ENCODE data around the gene NEU4. TPM values are rescaled to one million over a fixed set of nuclear protein-coding genes. Genes with fewer than 3 reads are reported as not detected.

Gene NEU4
- total and polyA plus RNA-seq, 9 of the 15 experiments (the other 6 are each of a cell fraction or from before 2014, with no cell fraction given) = 0.01 to 0.40 TPM; not detected in 7

- no peaks in the 10 kb centered on the region for H4K20me1 ChIP-seq (replicated peaks; ENCODE audit: control insufficient read depth, insufficient read depth, low read length)
- H3K9me3 ChIP-seq (replicated peaks; ENCODE audit: control insufficient read depth, insufficient read depth, low read depth, low read length) = 0 out of 2 replicates have a peak, but pooled peaks cover 3% of the 10 kb centered on the region
- FAIRE-seq = no peak
- no peaks in the 10 kb centered on the region for H3K79me2 ChIP-seq (ENCODE audit: control insufficient read depth, insufficient read depth, low read length)
- no peak overlapping the region for H3K4me3 ChIP-seq
- no peaks in the 10 kb centered on the region for H3K9me1 ChIP-seq (ENCODE audit: control insufficient read depth, insufficient read depth, low read length)
- H3K9ac ChIP-seq (ENCODE audit: insufficient read depth in 1 of 2, low read depth in 2 of 2, low read length in 2 of 2) = no peak overlapping the region
- no peak overlapping the region for H3K4me2 ChIP-seq (ENCODE audit: insufficient read depth, low read length)
- peak overlapping the region; percentile 45; the same call in 1 of the 2 replicates for H2AFZ ChIP-seq (ENCODE audit: low read depth, low read length)
- ATAC-seq = no peak
- no peaks in the 10 kb centered on the region for H3K27me3 ChIP-seq (ENCODE audit: control insufficient read depth in 2 of 2, insufficient read depth in 2 of 2, low read length in 2 of 2)
- ChIA-PET POLR2A (interaction anchor here (0.6 kb wide), 1 partner anchor 1043 kb away, joined by 3 read pairs; no protein-coding TSS in a partner anchor), CTCF (ENCODE audit: low intra/inter-chr PET ratio) (no interaction called here)
- TF ChIP-seq STAT6 (CRISPR knock-in tag; IDR thresholded peaks at IDR 0.05) = no peak
- TF ChIP-seq CTBP1 (IDR thresholded peaks at IDR 0.05; ENCODE audit: borderline replicate concordance) = no peak
- H3K36me3 ChIP-seq (ENCODE audit: control insufficient read depth, insufficient read depth, low read length) = no peaks in the 10 kb centered on the region
- 66% methylated on average over 14 of the region's 31 CpGs for WGBS (ENCODE audit: insufficient coverage, low coverage, missing lambda C conversion rate)
- BruUV-seq (replicated peaks) = no TSS peak
- no peak overlapping the region for H3K27ac ChIP-seq (ENCODE audit: extremely low read depth, low read depth, low read length)
- intact Hi-C loops (cut with micrococcal nuclease) = no loop called here
- DNase-seq (ENCODE audit: extremely low read depth in 1 of 4, low spot score in 3 of 4) = no peak
- in situ Hi-C loops (cut with MboI) = no loop called here
- H3K4me1 ChIP-seq (replicated peaks in 1 of 2; ENCODE audit: control insufficient read depth in 2 of 2, insufficient read depth in 2 of 2, low read length in 2 of 2) = peaks cover 8 to 57% of the 10 kb centered on the region in 2 experiments; a peak in 4 of 5 replicates
Observed at GRCh38 chr2:241820625-241821384, 11.8 kb downstream of the NEU4 start.

All from K562 (cell line).